ENCODE data around the gene TRPC4AP. TPM values are rescaled to one million over a fixed set of nuclear protein-coding genes. Genes with fewer than 3 reads are reported as not detected.
"Not testable (repeated sequence)": the region's sequence is repeated elsewhere in the genome, so short reads cannot be mapped to it uniquely, and the experiment has no call there.

Gene TRPC4AP
- total RNA-seq, 1 donor from 2014 or later, result 60.2 TPM

GRCh38 chr20:35085477-35086225 is 7.0 kb downstream of the TRPC4AP start:
- TF ChIP-seq, protein P1, sequence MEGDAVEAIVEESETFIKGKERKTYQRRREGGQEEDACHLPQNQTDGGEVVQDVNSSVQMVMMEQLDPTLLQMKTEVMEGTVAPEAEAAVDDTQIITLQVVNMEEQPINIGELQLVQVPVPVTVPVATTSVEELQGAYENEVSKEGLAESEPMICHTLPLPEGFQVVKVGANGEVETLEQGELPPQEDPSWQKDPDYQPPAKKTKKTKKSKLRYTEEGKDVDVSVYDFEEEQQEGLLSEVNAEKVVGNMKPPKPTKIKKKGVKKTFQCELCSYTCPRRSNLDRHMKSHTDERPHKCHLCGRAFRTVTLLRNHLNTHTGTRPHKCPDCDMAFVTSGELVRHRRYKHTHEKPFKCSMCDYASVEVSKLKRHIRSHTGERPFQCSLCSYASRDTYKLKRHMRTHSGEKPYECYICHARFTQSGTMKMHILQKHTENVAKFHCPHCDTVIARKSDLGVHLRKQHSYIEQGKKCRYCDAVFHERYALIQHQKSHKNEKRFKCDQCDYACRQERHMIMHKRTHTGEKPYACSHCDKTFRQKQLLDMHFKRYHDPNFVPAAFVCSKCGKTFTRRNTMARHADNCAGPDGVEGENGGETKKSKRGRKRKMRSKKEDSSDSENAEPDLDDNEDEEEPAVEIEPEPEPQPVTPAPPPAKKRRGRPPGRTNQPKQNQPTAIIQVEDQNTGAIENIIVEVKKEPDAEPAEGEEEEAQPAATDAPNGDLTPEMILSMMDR (IDR thresholded peaks at IDR 0.05), result no peak
- no peaks in the 10 kb centered on the region for H3K9me3 Mint-ChIP-seq
- intact Hi-C loops (cut with micrococcal nuclease), result no loop called here
- DNase-seq, result no peak
- H3K4me1 Mint-ChIP-seq, result peaks cover 41% of the 10 kb centered on the region
- no peak for ATAC-seq (ENCODE audit: low read depth)
- ChIA-PET CTCF (interaction anchor here (1.2 kb wide), 1 partner anchor 11 kb away, joined by 3 read pairs; no protein-coding TSS in a partner anchor), POLR2A (no interaction called here)
- H3K36me3 Mint-ChIP-seq (ENCODE audit: low read depth), result peaks cover 10% of the 10 kb centered on the region
- H3K4me3 Mint-ChIP-seq, result no peak overlapping the region
- no peak overlapping the region for H3K27ac Mint-ChIP-seq
- no peaks in the 10 kb centered on the region for H3K27me3 Mint-ChIP-seq

- intact Hi-C loops (cut with micrococcal nuclease), result no loop called here
- ChIA-PET POLR2A (no interaction called here), CTCF (interaction anchor here (0.7 to 1.2 kb wide), 2 partner anchors 11 to 212 kb away, joined by 3 read pairs; no protein-coding TSS in a partner anchor)
- ATAC-seq (ENCODE audit: low read depth) (no peak), DNase-seq (no peak)
- Mint-ChIP-seq H3K4me1 (peaks cover 39% of the 10 kb centered on the region), H3K27me3 (no peaks in the 10 kb centered on the region), H3K27ac (no peak overlapping the region), H3K4me3 (no peak overlapping the region), H3K9me3 (no peaks in the 10 kb centered on the region), H3K36me3 (ENCODE audit: low read depth) (peaks cover 10% of the 10 kb centered on the region)
- TF ChIP-seq, protein P1 (IDR thresholded peaks at IDR 0.05), result no peak
These were observed 7.6 kb downstream of the TRPC4AP start for GRCh38 chr20:35084998-35085397.

DNA sequence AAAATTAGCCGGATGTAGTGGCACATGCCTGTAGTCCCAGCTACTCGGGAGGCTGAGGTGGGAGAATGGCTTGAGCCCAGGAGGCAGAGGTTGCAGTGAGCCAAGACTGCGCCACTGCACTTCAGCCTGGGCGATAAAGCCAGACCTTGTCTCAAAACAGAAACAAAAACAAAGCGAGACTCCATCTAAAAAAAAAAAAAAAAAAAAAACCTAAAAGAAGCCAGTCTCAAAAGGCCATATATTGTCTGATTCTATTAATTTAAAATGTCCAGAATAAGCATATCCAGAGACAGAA is 12.3 kb downstream of the TRPC4AP start:
- Mint-ChIP-seq H3K4me1 (peaks cover 21% of the 10 kb centered on the region), H3K36me3 (ENCODE audit: low read depth) (peaks cover 35% of the 10 kb centered on the region)
- CTCF ChIA-PET; H3K9me3 Mint-ChIP-seq; H3K4me3 Mint-ChIP-seq; DNase-seq; ATAC-seq (ENCODE audit: low read depth); H3K27me3 Mint-ChIP-seq; H3K27ac Mint-ChIP-seq; intact Hi-C loops (cut with micrococcal nuclease): not testable (repeated sequence)
- POLR2A ChIA-PET, result interaction anchor here (0.7 to 1.1 kb wide), 2 partner anchors 12 to 28 kb away, joined by 3 to 5 read pairs; partner anchors contain the start of gene TRPC4AP

GRCh38 chr20:35079472-35080347 is 12.9 kb downstream of the TRPC4AP start:
- ChIA-PET CTCF (no interaction called here), POLR2A (interaction anchor here (0.7 kb wide), 2 partner anchors 28 to 780 kb away, joined by 5 to 11 read pairs; no protein-coding TSS in a partner anchor)
- no peak overlapping the region for H3K4me3 Mint-ChIP-seq
- intact Hi-C loops (cut with micrococcal nuclease), result no loop called here
- TF ChIP-seq, protein P1 (IDR thresholded peaks at IDR 0.05), result no peak
- H3K36me3 Mint-ChIP-seq (ENCODE audit: low read depth), result peaks cover 41% of the 10 kb centered on the region
- H3K4me1 Mint-ChIP-seq, result peaks cover 20% of the 10 kb centered on the region
- ATAC-seq (ENCODE audit: low read depth) (no peak), DNase-seq (no peak)
- H3K9me3 Mint-ChIP-seq, result no peaks in the 10 kb centered on the region
- H3K27ac Mint-ChIP-seq, result no peak overlapping the region
- H3K27me3 Mint-ChIP-seq, result no peaks in the 10 kb centered on the region

- no peak overlapping the region for H3K4me3 Mint-ChIP-seq
- no peaks in the 10 kb centered on the region for H3K27me3 Mint-ChIP-seq
- H3K4me1 Mint-ChIP-seq, result peaks cover 17% of the 10 kb centered on the region
- DNase-seq (no peak), ATAC-seq (ENCODE audit: low read depth) (no peak)
- no peaks in the 10 kb centered on the region for H3K9me3 Mint-ChIP-seq
- POLR2A ChIA-PET, result no interaction called here
- TF ChIP-seq, protein P1 (IDR thresholded peaks at IDR 0.05), result no peak
- CTCF ChIA-PET, result no interaction called here
- intact Hi-C loops (cut with micrococcal nuclease), result no loop called here
- peaks cover 52% of the 10 kb centered on the region for H3K36me3 Mint-ChIP-seq (ENCODE audit: low read depth)
- H3K27ac Mint-ChIP-seq, result no peak overlapping the region
These were observed 14.7 kb downstream of the TRPC4AP start for GRCh38 chr20:35077872-35078271.
